ENCODE data around the gene SH3BGR. TPM values are rescaled to one million over a fixed set of nuclear protein-coding genes. Genes with fewer than 3 reads are reported as not detected.
"Not testable (repeated sequence)": the region's sequence is repeated elsewhere in the genome, so short reads cannot be mapped to it uniquely, and the experiment has no call there.

SH3BGR gene
- 5.7 TPM for polyA plus RNA-seq (2013)

GRCh38 chr21:39451332-39452206 is at the start of gene SH3BGR:
SH3BGR (plus strand) TSS chr21:39451970; CDS start chr21:39452097, 127 bp downstream.
- CTCF ChIA-PET = no interaction called here

GRCh38 chr21:39406065-39406464 is 45.7 kb upstream of the SH3BGR start:
- CTCF ChIA-PET = no interaction called here

More at GRCh38 chr21:39451332-39452206, at the start of gene SH3BGR:
- DNase-seq = no peak
- Histone ChIP-seq H3K9me3 (ENCODE audit: control extremely low read depth in 1 of 5, control insufficient read depth in 4 of 5, insufficient read depth in 2 of 5, low read depth in 1 of 5, low read length in 4 of 5) (no peaks in the 10 kb centered on the region), H3K4me1 (ENCODE audit: control extremely low read depth in 1 of 4, control insufficient read depth in 4 of 4, insufficient read depth in 4 of 4, low read length in 3 of 4) (no peaks in the 10 kb centered on the region), H3K36me3 (ENCODE audit: control insufficient read depth in 4 of 4, insufficient read depth in 4 of 4, low read length in 3 of 4) (no peaks in the 10 kb centered on the region), H3K27ac (ENCODE audit: insufficient read depth in 1 of 2, low read depth in 1 of 2, low read length in 2 of 2, poor library complexity in 1 of 2, severe bottlenecking in 2 of 2) (no peak within 1 kb of the TSS), H3K27me3 (replicated peaks in 2 of 5; ENCODE audit: control insufficient read depth in 4 of 5, insufficient read depth in 5 of 5, low read length in 4 of 5) (no peaks in the 10 kb centered on the region), H3K4me3 (ENCODE audit: control insufficient read depth in 1 of 7, extremely low read depth in 1 of 7, insufficient read depth in 4 of 7, low read depth in 2 of 7, low read length in 6 of 7) (no peak within 1 kb of the TSS)
- WGBS (ENCODE audit: insufficient coverage) = 88% methylated on average over 13 of the region's 15 CpGs
- POLR2A ChIA-PET = no interaction called here

GRCh38 chr21:39419204-39419603 is 32.6 kb upstream of the SH3BGR start:
- H3K36me3 ChIP-seq (ENCODE audit: control insufficient read depth in 4 of 4, insufficient read depth in 4 of 4, low read length in 3 of 4); DNase-seq; H3K27me3 ChIP-seq (replicated peaks in 2 of 5; ENCODE audit: control insufficient read depth in 4 of 5, insufficient read depth in 5 of 5, low read length in 4 of 5); CTCF ChIA-PET; H3K9me3 ChIP-seq (ENCODE audit: control extremely low read depth in 1 of 5, control insufficient read depth in 4 of 5, insufficient read depth in 2 of 5, low read depth in 1 of 5, low read length in 4 of 5); H3K4me1 ChIP-seq (ENCODE audit: control extremely low read depth in 1 of 4, control insufficient read depth in 4 of 4, insufficient read depth in 4 of 4, low read length in 3 of 4); H3K27ac ChIP-seq (ENCODE audit: insufficient read depth in 1 of 2, low read depth in 1 of 2, low read length in 2 of 2, poor library complexity in 1 of 2, severe bottlenecking in 2 of 2); H3K4me3 ChIP-seq (ENCODE audit: control insufficient read depth in 1 of 7, extremely low read depth in 1 of 7, insufficient read depth in 4 of 7, low read depth in 2 of 7, low read length in 6 of 7); POLR2A ChIA-PET: not testable (repeated sequence)
- 96% methylated on average over 4 of the region's 5 CpGs for WGBS (ENCODE audit: insufficient coverage)

More at GRCh38 chr21:39406065-39406464, 45.7 kb upstream of the SH3BGR start:
- POLR2A ChIA-PET = no interaction called here
- H3K4me1 ChIP-seq (ENCODE audit: control extremely low read depth in 1 of 4, control insufficient read depth in 4 of 4, insufficient read depth in 4 of 4, low read length in 3 of 4) = no peaks in the 10 kb centered on the region
- H3K9me3 ChIP-seq (ENCODE audit: control extremely low read depth in 1 of 5, control insufficient read depth in 4 of 5, insufficient read depth in 2 of 5, low read depth in 1 of 5, low read length in 4 of 5) = peaks cover 0 to 6% (median 5%) of the 10 kb centered on the region in 5 experiments
- peaks cover 6 to 33% (median 12%) of the 10 kb centered on the region in 4 experiments for H3K36me3 ChIP-seq (ENCODE audit: control insufficient read depth in 4 of 4, insufficient read depth in 4 of 4, low read length in 3 of 4)
- no peak for DNase-seq
- H3K27me3 ChIP-seq (replicated peaks in 2 of 5; ENCODE audit: control insufficient read depth in 4 of 5, insufficient read depth in 5 of 5, low read length in 4 of 5) = no peaks in the 10 kb centered on the region
- no CpG with 5 or more reads among the region's 2 CpGs for WGBS (ENCODE audit: insufficient coverage)
- no peak overlapping the region for H3K4me3 ChIP-seq (ENCODE audit: control insufficient read depth in 1 of 7, extremely low read depth in 1 of 7, insufficient read depth in 4 of 7, low read depth in 2 of 7, low read length in 6 of 7)
- no peak overlapping the region for H3K27ac ChIP-seq (ENCODE audit: insufficient read depth in 1 of 2, low read depth in 1 of 2, low read length in 2 of 2, poor library complexity in 1 of 2, severe bottlenecking in 2 of 2)

GRCh38 chr21:39422527-39423241 is 29.1 kb upstream of the SH3BGR start:
- no peaks in the 10 kb centered on the region for H3K4me1 ChIP-seq (ENCODE audit: control extremely low read depth in 1 of 4, control insufficient read depth in 4 of 4, insufficient read depth in 4 of 4, low read length in 3 of 4)
- H3K36me3 ChIP-seq (ENCODE audit: control insufficient read depth in 4 of 4, insufficient read depth in 4 of 4, low read length in 3 of 4) = no peaks in the 10 kb centered on the region
- no peaks in the 10 kb centered on the region for H3K27me3 ChIP-seq (replicated peaks in 2 of 5; ENCODE audit: control insufficient read depth in 4 of 5, insufficient read depth in 5 of 5, low read length in 4 of 5)
- H3K9me3 ChIP-seq (ENCODE audit: control extremely low read depth in 1 of 5, control insufficient read depth in 4 of 5, insufficient read depth in 2 of 5, low read depth in 1 of 5, low read length in 4 of 5) = no peaks in the 10 kb centered on the region
- peak overlapping the region in 1 of 2 experiments; percentile 44 for H3K27ac ChIP-seq (ENCODE audit: insufficient read depth in 1 of 2, low read depth in 1 of 2, low read length in 2 of 2, poor library complexity in 1 of 2, severe bottlenecking in 2 of 2)
- DNase-seq = peak in 2 of 3 donors; percentile 15 to 36
- POLR2A ChIA-PET = no interaction called here
- CTCF ChIA-PET = no interaction called here
- 80% methylated on average over 2 of the region's 5 CpGs for WGBS (ENCODE audit: insufficient coverage)
- H3K4me3 ChIP-seq (ENCODE audit: control insufficient read depth in 1 of 7, extremely low read depth in 1 of 7, insufficient read depth in 4 of 7, low read depth in 2 of 7, low read length in 6 of 7) = no peak overlapping the region

- Histone ChIP-seq H3K4me1 (ENCODE audit: control extremely low read depth in 1 of 4, control insufficient read depth in 4 of 4, insufficient read depth in 4 of 4, low read length in 3 of 4) (no peaks in the 10 kb centered on the region), H3K4me3 (ENCODE audit: control insufficient read depth in 1 of 7, extremely low read depth in 1 of 7, insufficient read depth in 4 of 7, low read depth in 2 of 7, low read length in 6 of 7) (no peak overlapping the region), H3K27ac (ENCODE audit: insufficient read depth in 1 of 2, low read depth in 1 of 2, low read length in 2 of 2, poor library complexity in 1 of 2, severe bottlenecking in 2 of 2) (no peak overlapping the region), H3K9me3 (ENCODE audit: control extremely low read depth in 1 of 5, control insufficient read depth in 4 of 5, insufficient read depth in 2 of 5, low read depth in 1 of 5, low read length in 4 of 5) (no peaks in the 10 kb centered on the region), H3K36me3 (ENCODE audit: control insufficient read depth in 4 of 4, insufficient read depth in 4 of 4, low read length in 3 of 4) (no peaks in the 10 kb centered on the region), H3K27me3 (replicated peaks in 2 of 5; ENCODE audit: control insufficient read depth in 4 of 5, insufficient read depth in 5 of 5, low read length in 4 of 5) (no peaks in the 10 kb centered on the region)
- 40% methylated on average over 1 of the region's 2 CpGs for WGBS (ENCODE audit: insufficient coverage)
- ChIA-PET POLR2A (no interaction called here), CTCF (interaction anchor here (1.9 kb wide), 1 partner anchor 13 kb away, joined by 10 read pairs; no protein-coding TSS in a partner anchor)
- DNase-seq = no peak
These were observed 22.3 kb upstream of the SH3BGR start for GRCh38 chr21:39429445-39429844.

- WGBS (ENCODE audit: insufficient coverage) = 96% methylated on average over 3 of the region's 3 CpGs
- CTCF ChIA-PET = interaction anchor here (1.9 kb wide), 1 partner anchor 12 kb away, joined by 10 read pairs; no protein-coding TSS in a partner anchor
These were observed 21.8 kb upstream of the SH3BGR start for GRCh38 chr21:39430016-39430415.

DNA sequence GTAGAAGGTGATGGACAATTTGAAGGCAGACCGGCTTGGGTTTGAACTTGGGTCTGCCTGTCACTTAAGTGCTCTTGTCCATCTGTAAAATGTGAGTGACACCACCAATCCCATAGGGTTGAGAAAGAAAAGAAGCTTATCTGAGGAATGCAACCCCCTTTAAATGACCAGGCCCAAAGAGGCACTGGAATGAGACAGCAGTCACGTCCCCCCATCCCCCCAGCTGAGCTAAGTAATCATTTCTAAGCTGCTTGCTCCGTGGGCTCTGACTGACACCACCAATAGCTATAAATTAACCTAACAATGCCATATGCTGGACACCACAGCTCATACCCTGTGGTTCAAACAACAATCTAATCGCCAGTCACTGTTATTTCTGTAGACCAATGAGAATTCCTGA is 21.3 kb upstream of the SH3BGR start:
- 81% methylated on average over 4 of the region's 4 CpGs for WGBS (ENCODE audit: insufficient coverage)
- ChIA-PET POLR2A (no interaction called here), CTCF (interaction anchor here (1.9 kb wide), 1 partner anchor 12 kb away, joined by 10 read pairs; no protein-coding TSS in a partner anchor)
- Histone ChIP-seq H3K27me3 (replicated peaks in 2 of 5; ENCODE audit: control insufficient read depth in 4 of 5, insufficient read depth in 5 of 5, low read length in 4 of 5) (no peaks in the 10 kb centered on the region), H3K9me3 (ENCODE audit: control extremely low read depth in 1 of 5, control insufficient read depth in 4 of 5, insufficient read depth in 2 of 5, low read depth in 1 of 5, low read length in 4 of 5) (no peaks in the 10 kb centered on the region), H3K4me1 (ENCODE audit: control extremely low read depth in 1 of 4, control insufficient read depth in 4 of 4, insufficient read depth in 4 of 4, low read length in 3 of 4) (no peaks in the 10 kb centered on the region), H3K36me3 (ENCODE audit: control insufficient read depth in 4 of 4, insufficient read depth in 4 of 4, low read length in 3 of 4) (no peaks in the 10 kb centered on the region), H3K4me3 (ENCODE audit: control insufficient read depth in 1 of 7, extremely low read depth in 1 of 7, insufficient read depth in 4 of 7, low read depth in 2 of 7, low read length in 6 of 7) (no peak overlapping the region), H3K27ac (ENCODE audit: insufficient read depth in 1 of 2, low read depth in 1 of 2, low read length in 2 of 2, poor library complexity in 1 of 2, severe bottlenecking in 2 of 2) (no peak overlapping the region)
- no peak for DNase-seq

More at GRCh38 chr21:39430016-39430415, 21.8 kb upstream of the SH3BGR start:
- no peaks in the 10 kb centered on the region for H3K27me3 ChIP-seq (replicated peaks in 2 of 5; ENCODE audit: control insufficient read depth in 4 of 5, insufficient read depth in 5 of 5, low read length in 4 of 5)
- H3K4me3 ChIP-seq (ENCODE audit: control insufficient read depth in 1 of 7, extremely low read depth in 1 of 7, insufficient read depth in 4 of 7, low read depth in 2 of 7, low read length in 6 of 7) = no peak overlapping the region
- no peaks in the 10 kb centered on the region for H3K36me3 ChIP-seq (ENCODE audit: control insufficient read depth in 4 of 4, insufficient read depth in 4 of 4, low read length in 3 of 4)
- no peak overlapping the region for H3K27ac ChIP-seq (ENCODE audit: insufficient read depth in 1 of 2, low read depth in 1 of 2, low read length in 2 of 2, poor library complexity in 1 of 2, severe bottlenecking in 2 of 2)
- POLR2A ChIA-PET = no interaction called here
- DNase-seq = no peak
- no peaks in the 10 kb centered on the region for H3K9me3 ChIP-seq (ENCODE audit: control extremely low read depth in 1 of 5, control insufficient read depth in 4 of 5, insufficient read depth in 2 of 5, low read depth in 1 of 5, low read length in 4 of 5)
- no peaks in the 10 kb centered on the region for H3K4me1 ChIP-seq (ENCODE audit: control extremely low read depth in 1 of 4, control insufficient read depth in 4 of 4, insufficient read depth in 4 of 4, low read length in 3 of 4)
